HT1080 (cell line): ENCODE measurements around the gene CT55. TPM values are rescaled to one million over a fixed set of nuclear protein-coding genes. Genes with fewer than 3 reads are reported as not detected.
"Not testable (repeated sequence)": the region's sequence is repeated elsewhere in the genome, so short reads cannot be mapped to it uniquely, and the experiment has no call there.

Experiments
- DNase-seq: peaks from one replicate; pipeline ENCODE4 v3.0.0-alpha.2; 2015; ENCODE audit warnings: low read depth
- polyA plus RNA-seq, 2 experiments: library from polyadenylated mRNA; depleted of rRNA; stranded (reverse); fragments of >200 nt; gene quantifications; 2 replicates each; pipeline ENCODE4 v1.2.3, GENCODE V29; 2015
- total RNA-seq: library from RNA; depleted of rRNA; stranded (reverse); fragments of >200 nt; shearing (Covaris generic); gene quantifications from 2 replicates; pipeline ENCODE4 v1.2.3, GENCODE V29; 2014; rRNA removed

Gene CT55, protein sequence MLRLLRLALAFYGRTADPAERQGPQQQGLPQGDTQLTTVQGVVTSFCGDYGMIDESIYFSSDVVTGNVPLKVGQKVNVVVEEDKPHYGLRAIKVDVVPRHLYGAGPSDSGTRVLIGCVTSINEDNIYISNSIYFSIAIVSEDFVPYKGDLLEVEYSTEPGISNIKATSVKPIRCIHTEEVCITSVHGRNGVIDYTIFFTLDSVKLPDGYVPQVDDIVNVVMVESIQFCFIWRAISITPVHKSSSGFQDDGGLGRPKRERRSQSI
- 71.1 and 71.3 TPM in 2 replicates for total RNA-seq
- polyA plus RNA-seq (2015; cell fraction: cytosol; rRNA removed), result 67.9 and 72.7 TPM in 2 replicates
- 53.2 and 62.5 TPM in 2 replicates for polyA plus RNA-seq (2015; cell fraction: nucleus; rRNA removed)

- DNase-seq, result peak; percentile 93
Observed at GRCh38 chrX:135170877-135171519, at the start of gene CT55. CT55 (minus strand) TSS chrX:135171398; CDS start chrX:135171171, 227 bp downstream.

- DNase-seq, result no peak
Observed at GRCh38 chrX:135213200-135213844, 42.1 kb upstream of the CT55 start.

GRCh38 chrX:135206427-135206826 is 35.2 kb upstream of the CT55 start:
- peak; percentile 2 for DNase-seq

GRCh38 chrX:135200297-135200696 is 29.1 kb upstream of the CT55 start:
- no peak for DNase-seq

GRCh38 chrX:135194684-135195083 is 23.5 kb upstream of the CT55 start:
- peak; percentile 4 for DNase-seq

DNA sequence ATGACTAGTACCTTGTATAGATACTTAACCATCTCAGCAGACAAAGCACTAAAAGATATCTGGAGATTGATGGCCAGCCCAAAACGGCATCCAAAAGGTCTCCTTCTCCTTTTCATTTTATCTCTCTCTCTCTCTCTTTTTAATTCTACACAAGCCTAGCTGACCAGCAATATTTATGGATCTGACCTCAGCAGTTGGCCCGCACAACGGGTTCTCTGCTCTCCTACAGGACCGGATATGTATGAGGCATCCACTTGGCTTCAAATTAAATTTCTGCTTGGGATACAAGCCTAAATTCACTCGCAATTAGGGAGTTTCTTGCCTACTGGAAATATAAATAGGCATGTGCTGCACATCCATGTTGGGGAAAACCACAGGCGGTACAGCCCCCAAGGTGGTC is 22.5 kb upstream of the CT55 start:
- DNase-seq, result no peak

DNA sequence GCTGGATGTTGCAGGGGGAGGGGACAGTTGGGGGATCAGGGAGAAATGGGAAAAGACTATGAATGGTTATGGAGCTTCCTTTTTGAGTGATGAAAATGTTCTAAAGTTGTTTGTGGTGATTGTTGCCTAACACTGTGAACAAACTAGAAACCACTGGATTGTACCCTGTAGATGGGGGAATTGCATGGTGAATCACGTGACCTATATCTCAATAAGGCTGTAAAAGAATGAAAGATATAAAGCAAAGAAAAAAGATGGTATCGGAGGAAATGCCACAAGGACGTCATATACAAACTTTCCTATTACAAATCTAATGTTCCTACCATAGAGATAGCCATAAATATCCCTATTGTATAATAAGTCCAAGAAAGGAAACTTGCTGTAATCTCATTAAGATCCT is 20.6 kb upstream of the CT55 start:
- no peak for DNase-seq

GRCh38 chrX:135185795-135186443 is 14.7 kb upstream of the CT55 start:
- peak; percentile 27 for DNase-seq

- no peak for DNase-seq
Observed at GRCh38 chrX:135178636-135179035, 7.4 kb upstream of the CT55 start.

GRCh38 chrX:135170468-135170867 is 730 bp downstream of the CT55 start:
- DNase-seq, result peak; percentile 0

DNA sequence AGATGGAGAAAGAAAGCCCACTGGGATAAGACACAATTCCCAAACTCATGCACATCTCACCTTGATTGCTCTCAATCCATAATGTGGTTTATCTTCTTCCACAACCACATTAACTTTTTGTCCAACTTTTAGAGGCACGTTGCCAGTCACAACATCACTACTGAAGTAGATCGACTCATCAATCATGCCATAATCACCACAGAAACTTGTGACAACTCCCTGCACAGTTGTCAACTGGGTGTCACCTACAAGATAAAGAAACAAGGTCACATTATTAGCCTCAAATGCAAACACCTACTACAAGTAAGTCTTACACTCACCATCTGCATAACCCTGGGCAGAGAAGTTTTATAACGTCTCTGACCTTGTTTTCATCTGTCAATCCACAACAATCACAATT is 1.7 kb downstream of the CT55 start:
- DNase-seq, result not testable (repeated sequence)

GRCh38 chrX:135168486-135168885 is 2.7 kb downstream of the CT55 start:
- no peak for DNase-seq

DNA sequence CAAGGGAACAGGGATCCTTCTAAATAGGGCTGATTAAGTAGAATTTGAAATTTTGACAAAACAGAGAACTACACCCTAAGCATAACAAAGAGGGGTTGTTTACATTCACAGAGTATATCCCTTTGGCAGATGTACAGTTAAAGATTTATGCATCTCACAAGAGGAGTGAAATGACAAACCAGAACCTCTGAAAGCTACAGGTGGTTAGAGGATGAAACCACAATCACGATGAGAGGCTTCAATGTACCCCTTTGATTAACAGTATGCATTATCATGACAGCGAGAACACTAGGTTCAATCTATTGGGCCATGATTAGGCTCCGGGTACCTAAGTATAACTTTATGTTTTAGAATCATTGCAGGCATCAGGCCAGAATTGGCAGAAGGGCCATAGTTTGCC is 16.5 kb downstream of the CT55 start:
- DNase-seq, result not testable (repeated sequence)

- DNase-seq, result not testable (repeated sequence)
Observed at GRCh38 chrX:135126145-135126544, 45.1 kb downstream of the CT55 start.

DNA sequence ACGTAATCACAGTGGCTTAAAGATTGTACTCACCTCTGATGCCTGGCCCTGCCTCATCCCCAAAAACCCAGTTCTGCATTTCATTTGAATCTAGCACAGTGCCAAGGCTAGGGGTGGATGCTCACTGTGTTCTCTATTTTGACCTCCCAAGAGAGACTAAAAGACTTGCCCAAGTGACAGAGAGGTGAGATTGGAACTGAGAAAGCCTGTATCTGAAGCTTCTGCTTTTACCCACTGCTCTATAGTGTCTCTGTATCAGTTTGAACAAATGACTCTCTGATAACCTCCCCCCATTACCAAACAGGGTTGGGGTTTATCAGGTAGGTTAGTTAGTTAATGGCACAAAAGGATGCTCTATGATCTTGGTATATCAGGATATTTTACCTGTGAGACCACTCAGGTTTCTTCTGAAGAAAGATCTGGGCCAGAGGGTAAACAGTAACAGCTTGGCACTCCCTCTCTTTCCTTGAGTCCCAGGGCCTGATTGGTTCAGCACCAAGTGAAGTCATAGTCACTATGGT is 51.1 kb downstream of the CT55 start, which contains the start of gene ETDB:
ETDB (minus strand) TSS at position 471 of the 521 bp plus-strand sequence. CDS start 1,265 bp downstream, outside the sequence.
- DNase-seq, result not testable (repeated sequence)

DNA sequence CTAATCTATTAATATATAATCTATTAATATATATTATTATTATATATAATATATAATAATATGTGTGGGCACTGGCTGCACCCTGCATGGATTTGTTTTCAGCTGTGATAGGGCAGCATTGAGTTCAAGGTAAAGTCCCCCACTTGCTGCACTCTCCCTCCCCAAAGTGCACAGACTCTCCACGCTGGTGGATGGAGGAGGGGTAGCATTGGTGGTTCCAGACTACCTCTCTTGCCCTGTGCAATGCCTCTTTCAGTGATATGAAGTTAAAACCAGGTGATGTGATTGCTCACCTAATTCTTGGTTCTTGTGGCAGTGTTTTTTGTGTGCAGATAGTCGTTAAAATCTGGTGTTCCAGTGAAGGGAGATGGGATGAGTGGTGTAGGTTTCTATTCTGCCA is 55.1 kb downstream of the CT55 start:
- not testable (repeated sequence) for DNase-seq

DNA sequence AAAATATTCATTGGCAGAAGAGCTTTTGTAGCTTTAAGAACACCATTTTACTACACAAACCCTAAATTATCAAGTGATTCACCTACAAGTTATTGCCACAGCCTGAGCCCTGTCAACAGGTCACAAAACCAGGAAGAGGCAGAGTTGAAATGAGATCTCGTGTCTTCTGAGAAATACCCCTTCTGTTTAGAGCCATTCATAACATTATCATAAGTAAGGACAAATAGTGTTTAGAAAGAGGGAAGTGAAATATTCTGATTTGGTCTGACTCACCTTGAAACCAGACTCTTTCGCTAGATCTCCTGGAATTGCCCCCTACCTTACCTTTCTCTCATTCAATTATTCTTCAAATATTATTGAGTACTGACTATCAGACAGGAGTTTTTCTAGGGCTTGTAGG is 56.8 kb downstream of the CT55 start:
- DNase-seq, result no peak

GRCh38 chrX:135112743-135113142 is 58.5 kb downstream of the CT55 start:
- no peak for DNase-seq

- peak; percentile 32 for DNase-seq
Observed at GRCh38 chrX:135112096-135112729, 59.0 kb downstream of the CT55 start.

DNA sequence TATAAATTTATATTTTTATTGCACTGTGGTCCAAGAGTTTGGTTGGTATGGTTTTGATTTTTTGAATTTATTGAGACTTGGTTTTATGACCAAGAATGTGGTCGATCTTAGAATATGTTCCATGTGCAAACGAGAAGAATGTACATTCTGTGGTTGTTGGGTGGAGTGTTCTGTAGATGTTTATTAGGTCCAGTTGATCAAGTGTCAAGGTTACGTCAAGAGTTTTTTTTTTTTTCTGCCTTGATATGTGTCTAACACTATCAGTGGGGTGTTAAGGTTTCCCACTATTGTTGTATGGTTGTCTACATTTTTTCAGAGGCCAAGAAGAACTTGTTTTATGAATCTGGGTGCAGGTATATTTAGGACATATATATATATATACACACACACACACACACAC is 61.6 kb downstream of the CT55 start:
- DNase-seq, result no peak
